B cell (primary cell): ENCODE measurements around the gene KRTAP2-4. TPM values are rescaled to one million over a fixed set of nuclear protein-coding genes. Genes with fewer than 3 reads are reported as not detected.
"Not testable (repeated sequence)": the region's sequence is repeated elsewhere in the genome, so short reads cannot be mapped to it uniquely, and the experiment has no call there.

ENCODE experiments used
- ATAC-seq: fragments of 200-7000 bp; cut with Tn5 transposase; one replicate; pipeline ENCODE4 v1.10.0; 2021; ENCODE audit warnings: low read depth, mild to moderate bottlenecking, moderate number of reproducible peaks, moderate library complexity
- CTCF ChIA-PET: fragments of 350-600 bp; sonication (Branson Sonifier 250); formaldehyde crosslinking; loops from one replicate; lab custom pipeline; 2021; ENCODE audit warnings: antibody characterized with exemption, inconsistent platforms; lab: Charles Lee
- POLR2A ChIA-PET: fragments of 350-600 bp; sonication (Branson Sonifier 250); formaldehyde crosslinking; loops from one replicate; lab custom pipeline; 2021; ENCODE audit warnings: antibody characterized with exemption; lab: Charles Lee
- DNase-seq: peaks from one replicate; pipeline ENCODE4 v3.0.0; 2013
- H2AFZ ChIP-seq: 2 replicates; pipeline ENCODE4 v1.6.1; 2012; ENCODE audit warnings: mild to moderate bottlenecking, low read depth, low read length; ENCODE audit not compliant: insufficient read depth, poor library complexity, severe bottlenecking
- H3K27ac ChIP-seq, 2 donors: 1 replicate in 1 of 2; 2 replicates in 1 of 2; pipeline ENCODE4 v1.5.1; 2012 to 2013; ENCODE audit warnings: low read length in 2 of 2, mild to moderate bottlenecking in 2 of 2, moderate library complexity in 1 of 2
- H3K27me3 ChIP-seq, 4 experiments: fragments of 200-600 bp in 1 of 4; sonication (generic) in 1 of 4; replicated peaks in 1 of 4; 1 replicate in 2 of 4; 2 replicates in 2 of 4; pipeline versions ENCODE4 v1.6.1 to v1.7.0; 2013 to 2016; ENCODE audit warnings: low read length in 3 of 4, mild to moderate bottlenecking in 2 of 4, mixed read lengths in 1 of 4, moderate library complexity in 1 of 4; ENCODE audit not compliant: insufficient read depth in 4 of 4, control insufficient read depth in 3 of 4; ENCODE audit errors: control extremely low read depth in 1 of 4
- H3K36me3 ChIP-seq, 2 experiments: replicated peaks in 1 of 2; 1 replicate in 1 of 2; 2 replicates in 1 of 2; pipeline versions ENCODE4 v1.6.1 to v1.7.1; 2013; ENCODE audit warnings: low read length in 1 of 2; ENCODE audit not compliant: insufficient read depth in 2 of 2, control insufficient read depth in 1 of 2; ENCODE audit errors: control extremely low read depth in 1 of 2, extremely low read depth in 1 of 2
- H3K4me1 ChIP-seq, 2 donors: fragments of 200-600 bp in 1 of 2; sonication (generic) in 1 of 2; 1 replicate in 1 of 2; 2 replicates in 1 of 2; pipeline versions ENCODE4 v1.5.1 to v1.6.1; 2013 to 2017; ENCODE audit warnings: low read length in 2 of 2; ENCODE audit not compliant: control insufficient read depth in 2 of 2, insufficient read depth in 2 of 2
- H3K4me2 ChIP-seq: replicated peaks from 2 replicates; pipeline ENCODE3; 2012; ENCODE audit warnings: mild to moderate bottlenecking, low read depth, low read length; ENCODE audit not compliant: poor library complexity, severe bottlenecking
- H3K4me3 ChIP-seq, 5 experiments: fragments of 200-600 bp in 1 of 5; sonication (generic) in 1 of 5; 1 replicate in 3 of 5; 2 replicates in 2 of 5; pipeline versions ENCODE4 v1.5.1 to v1.7.0; 2011 to 2016; ENCODE audit warnings: low read length in 4 of 5, mild to moderate bottlenecking in 4 of 5, low read depth in 2 of 5, control low read depth in 1 of 5, moderate library complexity in 1 of 5; ENCODE audit not compliant: insufficient read depth in 1 of 5; ENCODE audit errors: control extremely low read depth in 1 of 5, extremely low read depth in 1 of 5
- H3K79me2 ChIP-seq: fragments of 200-600 bp; sonication (generic); one replicate; pipeline ENCODE4 v1.6.0; 2016; ENCODE audit warnings: low read length; ENCODE audit not compliant: control insufficient read depth, insufficient read depth
- H3K9ac ChIP-seq: fragments of 200-600 bp; sonication (generic); 2 replicates; pipeline ENCODE4 v1.6.1; 2017; ENCODE audit warnings: mild to moderate bottlenecking, low read length, moderate library complexity
- H3K9me3 ChIP-seq, 3 donors: one replicate each; pipeline versions ENCODE4 v1.6.1 to v1.7.1; 2013; ENCODE audit warnings: low read length in 2 of 3; ENCODE audit not compliant: control insufficient read depth in 2 of 3, insufficient read depth in 1 of 3; ENCODE audit errors: control extremely low read depth in 1 of 3
- H4K20me1 ChIP-seq: 2 replicates; pipeline ENCODE4 v1.6.0; 2012; ENCODE audit warnings: mild to moderate bottlenecking, low read length; ENCODE audit not compliant: insufficient read depth, control insufficient read depth, poor library complexity, severe bottlenecking
- H3K27ac Mint-ChIP-seq: one replicate; pipeline ENCODE4 v1.8.0; 2021; ENCODE audit warnings: mixed read lengths
- H3K27me3 Mint-ChIP-seq: one replicate; pipeline ENCODE4 v1.8.0; 2021; ENCODE audit warnings: mixed read lengths
- H3K4me1 Mint-ChIP-seq: one replicate; pipeline ENCODE4 v1.8.0; 2021; ENCODE audit warnings: mixed read lengths
- H3K4me3 Mint-ChIP-seq: one replicate; pipeline ENCODE4 v1.8.0; 2021; ENCODE audit warnings: mixed read lengths
- H3K9me3 Mint-ChIP-seq: one replicate; pipeline ENCODE4 v1.8.0; 2022; ENCODE audit warnings: mixed read lengths; ENCODE audit not compliant: insufficient read depth
- EZH2 ChIP-seq: IDR thresholded peaks from 2 replicates; pipeline ENCODE4 v1.6.1; 2012; ENCODE audit warnings: borderline replicate concordance, low read depth, mild to moderate bottlenecking, moderate library complexity, low read length; ENCODE audit not compliant: insufficient read depth, poor library complexity, severe bottlenecking
- WGBS: methylation state at CpG from one replicate; pipeline ENCODE4 v1.1.5; 2013; ENCODE audit warnings: missing lambda C conversion rate; ENCODE audit not compliant: insufficient coverage; 5-methylcytosine and 5-hydroxymethylcytosine counted together
- intact Hi-C: fragments of 100-400 bp; cut with micrococcal nuclease; formaldehyde crosslinking; loops from one replicate; pipeline ENCODE4 v1.10.0; 2022
- polyA plus RNA-seq: library from polyadenylated mRNA; depleted of rRNA; stranded (reverse); fragments of >200 nt; gene quantifications from 2 replicates; pipeline ENCODE4 v1.2.3, GENCODE V29; 2012
- total RNA-seq, 2 donors: library from RNA; stranded (reverse); fragments of 120-200 nt in 1 of 2; gene quantifications; 1 replicate in 1 of 2; 2 replicates in 1 of 2; pipeline versions ENCODE4 v1.2.3 to v1.2.4, GENCODE V29; 2013 to 2022
- TF ChIP-seq, protein P1 (sequence below): fragments of 200-600 bp; IDR thresholded peaks from one replicate; pipeline ENCODE4 v1.8.0; 2022; ENCODE audit warnings: antibody characterized with exemption, mild to moderate bottlenecking

The KRTAP2-4 gene
- total and polyA plus RNA-seq, 2 donors (not counting 1 experiment from before 2014, with no cell fraction given): not detected

DNA sequence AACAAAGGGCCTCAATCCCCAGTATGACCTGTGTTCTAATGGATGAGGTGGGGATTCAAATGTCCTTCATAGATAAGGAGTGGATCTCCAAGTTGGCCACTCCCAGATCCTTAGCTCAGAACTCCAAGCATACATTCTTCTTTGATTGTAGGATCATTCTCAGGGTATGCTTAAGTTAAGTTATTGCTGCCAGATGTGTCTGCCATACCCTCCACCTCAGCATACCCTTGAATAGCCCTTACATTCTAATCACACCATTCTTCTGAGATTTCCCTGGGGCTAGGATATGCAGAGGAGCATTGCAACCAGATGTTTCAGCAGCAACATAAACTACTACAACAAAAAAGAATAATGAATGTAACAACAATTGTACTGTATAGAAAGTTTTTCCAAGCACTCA is 1.6 kb upstream of the KRTAP2-4 start:
- peaks cover 0 to 4% (median 0%) of the 10 kb centered on the region in 4 experiments for H3K27me3 ChIP-seq
- ATAC-seq: no peak
- no peaks in the 10 kb centered on the region for H3K9me3 ChIP-seq
- no peak overlapping the region for H3K4me3 ChIP-seq
- no peak overlapping the region for H2AFZ ChIP-seq
- no peaks in the 10 kb centered on the region for H3K79me2 ChIP-seq
- no peak for DNase-seq
- Mint-ChIP-seq H3K27me3 (peaks cover 14% of the 10 kb centered on the region), H3K9me3 (no peaks in the 10 kb centered on the region), H3K4me3 (no peak overlapping the region), H3K4me1 (no peaks in the 10 kb centered on the region), H3K27ac (no peak overlapping the region)
- CTCF ChIA-PET: no interaction called here
- H3K4me2 ChIP-seq: no peak overlapping the region
- TF ChIP-seq, protein P1, sequence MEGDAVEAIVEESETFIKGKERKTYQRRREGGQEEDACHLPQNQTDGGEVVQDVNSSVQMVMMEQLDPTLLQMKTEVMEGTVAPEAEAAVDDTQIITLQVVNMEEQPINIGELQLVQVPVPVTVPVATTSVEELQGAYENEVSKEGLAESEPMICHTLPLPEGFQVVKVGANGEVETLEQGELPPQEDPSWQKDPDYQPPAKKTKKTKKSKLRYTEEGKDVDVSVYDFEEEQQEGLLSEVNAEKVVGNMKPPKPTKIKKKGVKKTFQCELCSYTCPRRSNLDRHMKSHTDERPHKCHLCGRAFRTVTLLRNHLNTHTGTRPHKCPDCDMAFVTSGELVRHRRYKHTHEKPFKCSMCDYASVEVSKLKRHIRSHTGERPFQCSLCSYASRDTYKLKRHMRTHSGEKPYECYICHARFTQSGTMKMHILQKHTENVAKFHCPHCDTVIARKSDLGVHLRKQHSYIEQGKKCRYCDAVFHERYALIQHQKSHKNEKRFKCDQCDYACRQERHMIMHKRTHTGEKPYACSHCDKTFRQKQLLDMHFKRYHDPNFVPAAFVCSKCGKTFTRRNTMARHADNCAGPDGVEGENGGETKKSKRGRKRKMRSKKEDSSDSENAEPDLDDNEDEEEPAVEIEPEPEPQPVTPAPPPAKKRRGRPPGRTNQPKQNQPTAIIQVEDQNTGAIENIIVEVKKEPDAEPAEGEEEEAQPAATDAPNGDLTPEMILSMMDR: no peak
- TF ChIP-seq EZH2: no peak
- H3K27ac ChIP-seq: no peak overlapping the region
- no peaks in the 10 kb centered on the region for H4K20me1 ChIP-seq
- POLR2A ChIA-PET: no interaction called here
- H3K4me1 ChIP-seq: no peaks in the 10 kb centered on the region
- H3K9ac ChIP-seq: no peak overlapping the region
- intact Hi-C loops: no loop called here
- no peaks in the 10 kb centered on the region for H3K36me3 ChIP-seq

DNA sequence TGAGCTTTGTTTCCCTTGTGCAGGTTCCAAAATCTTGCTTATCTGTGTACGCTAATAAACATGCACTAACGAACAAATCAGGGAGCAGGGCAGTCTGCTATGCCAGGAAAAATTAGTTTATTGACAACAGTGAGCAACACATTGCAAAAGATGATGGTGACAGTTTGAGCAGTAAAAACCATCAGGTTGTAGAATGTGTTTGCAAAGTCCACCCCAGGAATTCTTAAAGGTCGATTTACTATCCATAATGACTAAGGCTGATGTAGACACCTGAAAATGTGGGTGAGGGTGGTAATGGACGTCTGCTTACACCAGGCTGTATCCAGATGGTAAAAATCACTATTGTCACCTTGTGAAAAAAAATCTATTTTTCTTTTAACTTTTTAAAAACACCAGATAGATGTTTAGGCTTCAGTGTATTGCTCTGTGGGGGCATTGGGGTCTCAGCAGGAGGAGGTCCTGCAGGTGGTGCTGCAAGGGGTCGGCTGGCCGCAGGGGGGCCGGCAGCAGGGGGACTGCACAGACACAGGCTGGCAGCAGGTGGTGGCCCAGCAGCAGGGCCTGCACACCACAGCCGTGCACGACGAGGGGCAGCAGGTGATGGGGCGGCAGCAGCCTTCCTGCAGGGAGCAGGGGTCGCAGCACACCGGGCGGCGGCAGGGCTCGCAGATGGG is 526 bp downstream of the KRTAP2-4 start:
- intact Hi-C loops, ATAC-seq, H3K27me3 ChIP-seq, CTCF ChIA-PET, H3K9me3 Mint-ChIP-seq, H3K9ac ChIP-seq, H3K79me2 ChIP-seq, H3K4me1 Mint-ChIP-seq, H3K4me3 Mint-ChIP-seq, H4K20me1 ChIP-seq, H3K9me3 ChIP-seq, H3K27ac Mint-ChIP-seq, H3K4me3 ChIP-seq, POLR2A ChIA-PET, H2AFZ ChIP-seq, H3K4me1 ChIP-seq, DNase-seq, H3K36me3 ChIP-seq, H3K27ac ChIP-seq, H3K4me2 ChIP-seq: not testable (repeated sequence)
- peaks cover 28% of the 10 kb centered on the region for H3K27me3 Mint-ChIP-seq
- 100% methylated on average over 2 of the region's 16 CpGs for WGBS
